Measurements from ENCODE around the gene VPS52.

The VPS52 gene

GRCh38 chr6:33215271-33216116 is 56.2 kb downstream of the VPS52 start:
- Mint-ChIP-seq H3K4me1 (peaks cover 23% of the 10 kb centered on the region), H3K36me3 (ENCODE audit: insufficient read depth) (peaks cover 10% of the 10 kb centered on the region), H3K27ac (ENCODE audit: low read depth) (peak overlapping the region; percentile 60), H3K27me3 (peaks cover 68% of the 10 kb centered on the region), H3K9me3 (no peaks in the 10 kb centered on the region), H3K4me3 (peak overlapping the region; percentile 75)
- DNase-seq (ENCODE audit: low spot score in 2 of 2) (no peak), ATAC-seq (replicated peaks; ENCODE audit: extremely low read depth, poor library complexity, severe bottlenecking) (peak; percentile 27)

GRCh38 chr6:33213989-33214335 is 57.7 kb downstream of the VPS52 start:
- Mint-ChIP-seq H3K27ac (ENCODE audit: low read depth) (no peak overlapping the region), H3K27me3 (peaks cover 64% of the 10 kb centered on the region)

GRCh38 chr6:33213166-33213988 is 58.3 kb downstream of the VPS52 start:
- Mint-ChIP-seq H3K36me3 (ENCODE audit: insufficient read depth) (peaks cover 20% of the 10 kb centered on the region), H3K27me3 (peaks cover 58% of the 10 kb centered on the region), H3K4me1 (peaks cover 36% of the 10 kb centered on the region), H3K27ac (ENCODE audit: low read depth) (peak overlapping the region; percentile 58), H3K9me3 (no peaks in the 10 kb centered on the region), H3K4me3 (peak overlapping the region; percentile 75)
- DNase-seq (ENCODE audit: low spot score in 2 of 2), result no peak
- ATAC-seq (replicated peaks; ENCODE audit: extremely low read depth, poor library complexity, severe bottlenecking), result no peak

More at GRCh38 chr6:33213989-33214335, 57.7 kb downstream of the VPS52 start:
- H3K4me3 Mint-ChIP-seq, result peak overlapping the region; percentile 75
- H3K36me3 Mint-ChIP-seq (ENCODE audit: insufficient read depth), result peaks cover 14% of the 10 kb centered on the region
- H3K4me1 Mint-ChIP-seq, result peaks cover 32% of the 10 kb centered on the region
- DNase-seq (ENCODE audit: low spot score in 2 of 2) (no peak), ATAC-seq (replicated peaks; ENCODE audit: extremely low read depth, poor library complexity, severe bottlenecking) (no peak)
- no peaks in the 10 kb centered on the region for H3K9me3 Mint-ChIP-seq

GRCh38 chr6:33212857-33213165 is 58.9 kb downstream of the VPS52 start:
- Mint-ChIP-seq H3K27ac (ENCODE audit: low read depth) (no peak overlapping the region), H3K27me3 (peaks cover 53% of the 10 kb centered on the region), H3K4me3 (peak overlapping the region; percentile 75), H3K36me3 (ENCODE audit: insufficient read depth) (peaks cover 24% of the 10 kb centered on the region), H3K4me1 (peaks cover 38% of the 10 kb centered on the region), H3K9me3 (no peaks in the 10 kb centered on the region)
- ATAC-seq (replicated peaks; ENCODE audit: extremely low read depth, poor library complexity, severe bottlenecking) (no peak), DNase-seq (ENCODE audit: low spot score in 2 of 2) (no peak)

GRCh38 chr6:33211666-33212422 is 59.8 kb downstream of the VPS52 start:
- DNase-seq (ENCODE audit: low spot score in 2 of 2), result no peak
- peaks cover 43% of the 10 kb centered on the region for H3K27me3 Mint-ChIP-seq
- H3K36me3 Mint-ChIP-seq (ENCODE audit: insufficient read depth), result peaks cover 25% of the 10 kb centered on the region
- no peak for ATAC-seq (replicated peaks; ENCODE audit: extremely low read depth, poor library complexity, severe bottlenecking)
- H3K4me3 Mint-ChIP-seq, result no peak overlapping the region
- H3K27ac Mint-ChIP-seq (ENCODE audit: low read depth), result no peak overlapping the region
- no peaks in the 10 kb centered on the region for H3K9me3 Mint-ChIP-seq
- H3K4me1 Mint-ChIP-seq, result peaks cover 42% of the 10 kb centered on the region

GRCh38 chr6:33211136-33211535 is 60.5 kb downstream of the VPS52 start:
- Mint-ChIP-seq H3K36me3 (ENCODE audit: insufficient read depth) (peaks cover 25% of the 10 kb centered on the region), H3K27ac (ENCODE audit: low read depth) (no peak overlapping the region), H3K4me1 (peaks cover 46% of the 10 kb centered on the region), H3K9me3 (no peaks in the 10 kb centered on the region), H3K27me3 (peaks cover 40% of the 10 kb centered on the region), H3K4me3 (no peak overlapping the region)
- DNase-seq (ENCODE audit: low spot score in 2 of 2) (no peak), ATAC-seq (replicated peaks; ENCODE audit: extremely low read depth, poor library complexity, severe bottlenecking) (no peak)

- ATAC-seq (replicated peaks; ENCODE audit: extremely low read depth, poor library complexity, severe bottlenecking), result no peak
- Mint-ChIP-seq H3K27ac (ENCODE audit: low read depth) (peak overlapping the region; percentile 90), H3K4me3 (peak overlapping the region; percentile 85), H3K9me3 (no peaks in the 10 kb centered on the region), H3K27me3 (peaks cover 28% of the 10 kb centered on the region), H3K36me3 (ENCODE audit: insufficient read depth) (peaks cover 27% of the 10 kb centered on the region), H3K4me1 (peaks cover 59% of the 10 kb centered on the region)
- no peak for DNase-seq (ENCODE audit: low spot score in 2 of 2)
Measured at GRCh38 chr6:33209856-33210255, 61.8 kb downstream of the VPS52 start.

- DNase-seq (ENCODE audit: low spot score in 2 of 2), result peak; percentile 77 to 82
- peak; percentile 68 for ATAC-seq (replicated peaks; ENCODE audit: extremely low read depth, poor library complexity, severe bottlenecking)
Measured at GRCh38 chr6:33208091-33208967, 63.3 kb downstream of the VPS52 start, which contains the start of gene RING1. Gene RING1, plus strand, starts transcription at chr6:33208500. Its CDS starts 323 bp downstream, at chr6:33208823.

GRCh38 chr6:33207552-33208090 is 64.1 kb downstream of the VPS52 start:
- peaks cover 38% of the 10 kb centered on the region for H3K36me3 Mint-ChIP-seq (ENCODE audit: insufficient read depth)
- ATAC-seq (replicated peaks; ENCODE audit: extremely low read depth, poor library complexity, severe bottlenecking) (no peak), DNase-seq (ENCODE audit: low spot score in 2 of 2) (no peak)
- H3K27ac Mint-ChIP-seq (ENCODE audit: low read depth), result peak overlapping the region; percentile 90
- H3K4me3 Mint-ChIP-seq, result peak overlapping the region; percentile 85
- H3K9me3 Mint-ChIP-seq, result no peaks in the 10 kb centered on the region
- peaks cover 58% of the 10 kb centered on the region for H3K4me1 Mint-ChIP-seq
- H3K27me3 Mint-ChIP-seq, result peaks cover 5% of the 10 kb centered on the region

More at GRCh38 chr6:33208091-33208967, 63.3 kb downstream of the VPS52 start, which contains the start of gene RING1:
- H3K9me3 Mint-ChIP-seq, result no peaks in the 10 kb centered on the region
- H3K27me3 Mint-ChIP-seq, result peaks cover 12% of the 10 kb centered on the region
- peaks cover 59% of the 10 kb centered on the region for H3K4me1 Mint-ChIP-seq
- H3K4me3 Mint-ChIP-seq, result peak within 1 kb of the TSS; percentile 85
- peaks cover 33% of the 10 kb centered on the region for H3K36me3 Mint-ChIP-seq (ENCODE audit: insufficient read depth)
- peak within 1 kb of the TSS; percentile 90 for H3K27ac Mint-ChIP-seq (ENCODE audit: low read depth)

- DNase-seq (ENCODE audit: low spot score in 2 of 2), result no peak
- Mint-ChIP-seq H3K27me3 (no peaks in the 10 kb centered on the region), H3K9me3 (no peaks in the 10 kb centered on the region), H3K4me3 (peak overlapping the region; percentile 99), H3K4me1 (peaks cover 60% of the 10 kb centered on the region), H3K27ac (ENCODE audit: low read depth) (no peak overlapping the region), H3K36me3 (ENCODE audit: insufficient read depth) (peaks cover 40% of the 10 kb centered on the region)
- no peak for ATAC-seq (replicated peaks; ENCODE audit: extremely low read depth, poor library complexity, severe bottlenecking)
Measured at GRCh38 chr6:33206864-33207551, 64.7 kb downstream of the VPS52 start.
